HG02623 (cell line): ENCODE results near the gene EHD3.

Experiments
- ATAC-seq: cut with Tn5 transposase; IDR thresholded peaks from one replicate; pipeline ENCODE4 v1.9.1; 2021; ENCODE audit warnings: moderate library complexity; ENCODE audit not compliant: unreplicated experiment

The EHD3 gene

GRCh38 chr2:31235504-31235902 is 1.6 kb downstream of the EHD3 start:
- no peak for ATAC-seq

- ATAC-seq = no peak
Measured at GRCh38 chr2:31236433-31237205, 2.7 kb downstream of the EHD3 start.

GRCh38 chr2:31237348-31238017 is 3.5 kb downstream of the EHD3 start:
- no peak for ATAC-seq

GRCh38 chr2:31238126-31238905 is 4.4 kb downstream of the EHD3 start:
- ATAC-seq = no peak

- ATAC-seq = no peak
Measured at GRCh38 chr2:31238906-31239592, 5.1 kb downstream of the EHD3 start.

GRCh38 chr2:31239593-31240177 is 5.7 kb downstream of the EHD3 start:
- ATAC-seq = no peak

GRCh38 chr2:31240381-31241365 is 6.7 kb downstream of the EHD3 start:
- ATAC-seq = no peak

GRCh38 chr2:31241625-31242270 is 7.8 kb downstream of the EHD3 start:
- no peak for ATAC-seq

- no peak for ATAC-seq
Measured at GRCh38 chr2:31243053-31243452, 9.1 kb downstream of the EHD3 start.

GRCh38 chr2:31244101-31244500 is 10.1 kb downstream of the EHD3 start:
- no peak for ATAC-seq

- no peak for ATAC-seq
Measured at GRCh38 chr2:31246184-31246852, 12.4 kb downstream of the EHD3 start.

GRCh38 chr2:31247711-31248110 is 13.8 kb downstream of the EHD3 start:
- no peak for ATAC-seq

- no peak for ATAC-seq
Measured at GRCh38 chr2:31248139-31248538, 14.2 kb downstream of the EHD3 start.

GRCh38 chr2:31249009-31249690 is 15.2 kb downstream of the EHD3 start:
- no peak for ATAC-seq

GRCh38 chr2:31251018-31251417 is 17.1 kb downstream of the EHD3 start:
- no peak for ATAC-seq

- ATAC-seq = no peak
Measured at GRCh38 chr2:31251851-31252250, 17.9 kb downstream of the EHD3 start.

- no peak for ATAC-seq
Measured at GRCh38 chr2:31253356-31254131, 19.6 kb downstream of the EHD3 start.
